Measurements from ENCODE around the gene TBX20. TPM values are rescaled to one million over a fixed set of nuclear protein-coding genes. Genes with fewer than 3 reads are reported as not detected.
"Not testable (repeated sequence)": the region's sequence is repeated elsewhere in the genome, so short reads cannot be mapped to it uniquely, and the experiment has no call there.

Gene TBX20
- total RNA-seq, 1 donor from 2014 or later = not detected

DNA sequence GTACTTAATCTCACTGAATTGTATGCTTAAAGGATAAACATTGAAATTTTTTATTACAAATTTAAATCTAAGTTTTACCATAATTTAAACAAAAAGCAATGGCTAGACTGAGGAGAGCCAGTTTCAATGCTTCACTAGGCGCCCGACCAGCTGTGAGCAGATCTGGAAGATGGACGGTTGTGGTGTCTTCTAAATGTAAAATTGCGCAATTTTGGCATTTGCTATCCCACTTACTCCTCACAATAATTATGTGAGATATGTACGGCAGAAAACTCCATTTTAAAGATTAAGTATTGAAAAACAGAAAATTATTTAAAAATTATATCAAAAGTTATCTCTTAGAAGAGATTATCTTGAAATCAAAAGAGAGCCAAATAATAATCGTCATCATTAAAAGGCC lies 73.2 kb downstream of the TBX20 start:
- not testable (repeated sequence) for ATAC-seq, H3K4me3 ChIP-seq

DNA sequence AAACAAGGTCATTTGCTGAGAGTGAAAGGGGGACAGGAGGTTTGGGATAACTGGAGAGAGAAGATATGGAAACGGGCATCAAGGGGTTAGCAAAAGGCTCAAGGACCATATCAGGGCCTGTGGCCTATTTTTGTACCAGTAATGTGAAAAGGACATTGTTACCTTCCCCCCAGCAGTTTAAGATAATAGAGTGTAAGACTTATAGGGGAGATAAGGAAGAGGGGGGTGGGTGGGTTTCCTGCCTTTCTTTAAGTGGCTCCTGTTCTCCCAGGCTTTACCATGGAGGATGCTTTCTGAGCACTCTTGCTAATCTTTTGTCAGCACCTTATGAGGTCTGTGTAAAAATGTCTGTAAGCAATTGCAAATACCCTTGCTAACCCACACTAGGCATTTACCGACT lies 80.7 kb downstream of the TBX20 start:
- DNase-seq; ATAC-seq; H3K4me1 ChIP-seq; H3K4me3 ChIP-seq; H3K27ac ChIP-seq; H3K9me3 ChIP-seq; H3K27me3 ChIP-seq; intact Hi-C loops (cut with DNase I); H3K36me3 ChIP-seq: not testable (repeated sequence)

More for the DNA sequence above, 73.2 kb downstream of the TBX20 start:
- H3K36me3 ChIP-seq; intact Hi-C loops (cut with DNase I); H3K9me3 ChIP-seq; H3K4me1 ChIP-seq; DNase-seq; H3K27ac ChIP-seq: not testable (repeated sequence)
- peaks cover 18% of the 10 kb centered on the region for H3K27me3 ChIP-seq

DNA sequence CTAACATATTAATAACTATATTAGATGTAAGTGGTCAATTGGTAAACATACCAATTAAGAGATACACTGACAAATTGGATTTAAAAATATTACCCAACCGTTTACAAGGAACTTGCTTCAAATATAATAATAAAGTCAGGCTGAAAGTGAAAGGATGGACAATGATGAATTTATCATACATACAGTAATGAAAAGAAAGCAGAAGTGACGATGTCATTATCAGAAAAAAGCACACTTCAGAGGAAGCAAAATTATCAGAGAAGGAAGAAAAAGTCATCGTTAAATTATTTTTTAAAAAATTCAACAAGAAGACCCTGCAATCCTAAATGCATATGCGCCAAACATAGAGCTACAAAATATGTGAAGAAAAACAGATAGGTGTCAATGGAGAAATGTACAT lies 81.8 kb downstream of the TBX20 start:
- H3K27ac ChIP-seq; H3K9me3 ChIP-seq; H3K36me3 ChIP-seq; DNase-seq; H3K27me3 ChIP-seq; H3K4me1 ChIP-seq; ATAC-seq; intact Hi-C loops (cut with DNase I); H3K4me3 ChIP-seq: not testable (repeated sequence)

DNA sequence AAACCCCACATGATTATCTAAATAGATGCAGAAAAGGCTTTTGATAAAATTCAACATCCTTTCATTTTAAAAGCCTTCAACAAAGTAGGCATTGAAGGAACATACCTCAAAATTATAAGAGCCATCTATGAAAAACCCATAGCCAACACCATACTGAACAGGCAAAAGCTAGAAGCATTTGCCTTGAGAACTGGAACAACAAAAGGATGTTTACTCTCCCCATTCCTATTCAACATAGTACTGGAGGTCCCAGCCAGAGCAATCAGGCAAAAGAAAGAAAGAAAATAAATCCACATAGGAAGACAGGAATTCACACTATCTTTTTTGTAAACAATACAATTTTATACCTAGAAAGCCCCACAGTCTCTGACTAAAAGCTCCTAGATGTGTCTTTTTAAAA lies 86.2 kb downstream of the TBX20 start:
- H3K4me1 ChIP-seq; ATAC-seq; DNase-seq; H3K4me3 ChIP-seq; H3K36me3 ChIP-seq; intact Hi-C loops (cut with DNase I); H3K9me3 ChIP-seq; H3K27ac ChIP-seq; H3K27me3 ChIP-seq: not testable (repeated sequence)

DNA sequence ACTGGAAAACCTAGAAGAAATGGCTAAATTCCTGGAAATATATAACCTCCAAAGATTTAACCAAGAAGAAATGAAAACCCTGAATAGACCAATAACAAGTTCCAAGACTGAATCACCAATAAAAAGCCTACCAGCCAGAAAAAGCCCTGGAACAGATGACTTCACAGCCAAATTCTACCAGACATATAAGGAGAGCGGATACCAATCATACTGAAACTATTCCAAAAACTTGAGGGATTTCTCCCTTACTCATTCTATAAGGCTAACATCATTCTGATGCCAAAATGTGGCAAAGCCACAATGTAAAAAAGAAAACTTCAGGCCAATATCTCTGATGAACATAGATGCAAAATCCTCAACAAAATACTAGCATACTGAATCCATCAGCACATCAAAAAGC lies 86.7 kb downstream of the TBX20 start:
- intact Hi-C loops (cut with DNase I); H3K4me3 ChIP-seq; H3K9me3 ChIP-seq; H3K36me3 ChIP-seq; DNase-seq; ATAC-seq; H3K27ac ChIP-seq; H3K4me1 ChIP-seq; H3K27me3 ChIP-seq: not testable (repeated sequence)

DNA sequence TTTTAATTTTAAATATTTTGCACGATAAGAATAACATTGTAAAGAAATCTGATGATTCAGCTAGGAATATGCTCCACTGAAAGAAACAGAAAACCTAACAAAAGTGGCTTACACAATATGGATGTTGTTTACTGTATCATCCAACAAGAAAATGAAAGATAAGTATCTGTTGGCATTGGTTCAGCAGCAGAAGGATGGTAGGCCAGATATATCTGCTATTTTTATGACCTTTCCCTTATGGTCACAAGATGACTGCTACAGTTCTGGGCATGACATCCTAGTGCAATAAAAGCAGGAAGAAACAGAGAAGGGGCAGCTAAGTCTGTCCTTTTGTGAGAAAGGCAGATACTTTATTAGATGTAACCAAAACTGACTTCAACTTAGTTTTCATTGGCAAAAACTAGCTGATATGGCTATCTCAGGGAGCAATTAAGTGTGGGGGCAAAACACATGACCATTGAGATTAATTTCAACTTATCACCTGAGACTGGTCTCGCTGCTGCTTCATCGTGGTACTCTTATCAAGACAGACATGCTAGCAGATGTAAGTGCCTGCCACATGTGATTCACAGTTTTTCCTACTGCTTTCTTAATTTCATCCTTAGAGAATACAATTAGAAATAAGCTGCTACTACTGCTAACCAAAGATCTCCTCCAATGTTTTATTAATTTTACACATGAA lies 92.7 kb downstream of the TBX20 start:
- intact Hi-C loops (cut with DNase I); H3K27me3 ChIP-seq; ATAC-seq; H3K9me3 ChIP-seq; H3K27ac ChIP-seq; H3K36me3 ChIP-seq; DNase-seq; H3K4me3 ChIP-seq; H3K4me1 ChIP-seq: not testable (repeated sequence)

Other genes with a start within 250 kb of the TBX20 start
- 52.0 TPM for gene DPY19L1, start 216.6 kb downstream of the TBX20 start, total RNA-seq

All from upper lobe of right lung (tissue), 1 donor.